ENCODE data around the gene AMBRA1.

The AMBRA1 gene

GRCh38 chr11:46356924-46357482 is 236.8 kb downstream of the AMBRA1 start:
- Histone ChIP-seq H3K27me3 (ENCODE audit: insufficient read depth, poor library complexity, severe bottlenecking) (no peaks in the 10 kb centered on the region), H3K4me3 (replicated peaks; ENCODE audit: insufficient read depth, low read length) (peak overlapping the region; percentile 23), H3K27ac (replicated peaks) (peak overlapping the region; percentile 84)
- TF ChIP-seq GABPA (IDR thresholded peaks at IDR 0.05; ENCODE audit: low read depth) = 0 out of 2 replicates have a peak, but pooled peaks have one; percentile 6
- TF ChIP-seq REST (IDR thresholded peaks at IDR 0.05; ENCODE audit: insufficient replicate concordance, low read depth) = no peak
- peak; percentile 86 to 92 for DNase-seq (ENCODE audit: low read depth in 1 of 2, low spot score in 1 of 2)

GRCh38 chr11:46353698-46354097 is 240.1 kb downstream of the AMBRA1 start:
- Histone ChIP-seq H3K27ac (replicated peaks) (0 out of 2 replicates have a peak overlapping the region, but pooled peaks have one; percentile 9), H3K4me3 (replicated peaks; ENCODE audit: insufficient read depth, low read length) (no peak overlapping the region), H3K27me3 (ENCODE audit: insufficient read depth, poor library complexity, severe bottlenecking) (no peaks in the 10 kb centered on the region)
- DNase-seq (ENCODE audit: low read depth in 1 of 2, low spot score in 1 of 2) = no peak
- TF ChIP-seq REST (IDR thresholded peaks at IDR 0.05; ENCODE audit: insufficient replicate concordance, low read depth) = no peak
- no peak for TF ChIP-seq SPI1 (IDR thresholded peaks at IDR 0.05; ENCODE audit: borderline replicate concordance, low read depth)
- TF ChIP-seq GABPA (IDR thresholded peaks at IDR 0.05; ENCODE audit: low read depth) = no peak
- TF ChIP-seq POLR2AphosphoS5 (IDR thresholded peaks at IDR 0.05; ENCODE audit: low read depth) = no peak
- no peak for TF ChIP-seq CTCF (IDR thresholded peaks at IDR 0.05; ENCODE audit: insufficient read depth, low read length)

- Histone ChIP-seq H3K27ac (replicated peaks) (peak overlapping the region; percentile 43), H3K4me3 (replicated peaks; ENCODE audit: insufficient read depth, low read length) (no peak overlapping the region), H3K27me3 (ENCODE audit: insufficient read depth, poor library complexity, severe bottlenecking) (no peaks in the 10 kb centered on the region)
- DNase-seq (ENCODE audit: low read depth in 1 of 2, low spot score in 1 of 2) = peak in 1 of 2 experiments; percentile 54
- TF ChIP-seq CTCF (IDR thresholded peaks at IDR 0.05; ENCODE audit: insufficient read depth, low read length) (peak; percentile 92), REST (IDR thresholded peaks at IDR 0.05; ENCODE audit: insufficient replicate concordance, low read depth) (no peak), SPI1 (IDR thresholded peaks at IDR 0.05; ENCODE audit: borderline replicate concordance, low read depth) (no peak), POLR2AphosphoS5 (IDR thresholded peaks at IDR 0.05; ENCODE audit: low read depth) (0 out of 2 replicates have a peak, but pooled peaks have one; percentile 15), GABPA (IDR thresholded peaks at IDR 0.05; ENCODE audit: low read depth) (peak; percentile 28; the same call in 1 of the 2 replicates)
Observed at GRCh38 chr11:46352063-46352841, 241.6 kb downstream of the AMBRA1 start.
